Hepatocyte (in vitro differentiated cells): ENCODE data around the gene LRRC3B. TPM values are rescaled to one million over a fixed set of nuclear protein-coding genes. Genes with fewer than 3 reads are reported as not detected.

Source experiments
- DNase-seq: peaks from one replicate; pipeline ENCODE4 v3.0.0-alpha.2; 2016; ENCODE audit warnings: low spot score
- H2AFZ ChIP-seq: fragments of 200-600 bp; sonication (generic); 2 replicates; pipeline ENCODE4 v1.6.0; 2016; ENCODE audit warnings: antibody characterized with exemption, mild to moderate bottlenecking
- H3K27ac ChIP-seq: fragments of 200-600 bp; sonication (generic); 2 replicates; pipeline ENCODE4 v1.5.1; 2016; ENCODE audit warnings: mild to moderate bottlenecking
- H3K27me3 ChIP-seq: fragments of 200-600 bp; sonication (generic); 2 replicates; pipeline ENCODE4 v1.6.1; 2016
- H3K36me3 ChIP-seq: fragments of 200-600 bp; sonication (generic); replicated peaks from 2 replicates; pipeline ENCODE4 v1.5.1; 2016; ENCODE audit warnings: low read depth; ENCODE audit not compliant: insufficient read depth
- H3K4me1 ChIP-seq: fragments of 200-600 bp; sonication (generic); 2 replicates; pipeline ENCODE4 v1.5.1; 2016; ENCODE audit warnings: mild to moderate bottlenecking, moderate library complexity; ENCODE audit not compliant: insufficient read depth
- H3K4me2 ChIP-seq: fragments of 200-600 bp; sonication (generic); 2 replicates; pipeline ENCODE4 v1.6.0; 2016
- H3K4me3 ChIP-seq: fragments of 200-600 bp; sonication (generic); 2 replicates; pipeline ENCODE4 v1.5.1; 2016; ENCODE audit warnings: mild to moderate bottlenecking
- H3K79me2 ChIP-seq: fragments of 200-600 bp; sonication (generic); 2 replicates; pipeline ENCODE4 v1.6.0; 2017; ENCODE audit warnings: mild to moderate bottlenecking
- H3K9me2 ChIP-seq: fragments of 200-600 bp; sonication (generic); replicated peaks from 2 replicates; pipeline ENCODE4 v1.6.0; 2017; ENCODE audit warnings: mild to moderate bottlenecking; ENCODE audit not compliant: insufficient read depth
- H3K9me3 ChIP-seq: fragments of 200-600 bp; sonication (generic); 2 replicates; pipeline ENCODE4 v1.5.1; 2016; ENCODE audit warnings: low read depth, mild to moderate bottlenecking
- H4K20me1 ChIP-seq: fragments of 200-600 bp; sonication (generic); 2 replicates; pipeline ENCODE4 v1.6.0; 2016; ENCODE audit warnings: mild to moderate bottlenecking; ENCODE audit not compliant: insufficient read depth, poor library complexity, severe bottlenecking
- CTCF ChIP-seq: fragments of 200-600 bp; sonication (generic); IDR thresholded peaks from 2 replicates; pipeline ENCODE4 v1.5.1; 2016; ENCODE audit warnings: antibody characterized with exemption, mild to moderate bottlenecking; ENCODE audit not compliant: poor library complexity
- EZH2 ChIP-seq: fragments of 200-600 bp; sonication (generic); IDR thresholded peaks from 2 replicates; pipeline ENCODE4 v1.6.1; 2016; ENCODE audit warnings: antibody characterized with exemption, mild to moderate bottlenecking, borderline replicate concordance
- EZH2phosphoT487 ChIP-seq: fragments of 200-600 bp; sonication (generic); IDR thresholded peaks from one replicate; pipeline ENCODE4 v1.6.1; 2018; ENCODE audit warnings: antibody characterized with exemption, mild to moderate bottlenecking, low read depth, moderate library complexity; ENCODE audit not compliant: unreplicated experiment, severe bottlenecking
- WGBS: methylation state at CpG from one replicate; pipeline ENCODE4 v1.1.6; 2016; ENCODE audit warnings: low lambda C conversion rate; ENCODE audit errors: missing lambda C conversion rate; 5-methylcytosine and 5-hydroxymethylcytosine counted together
- polyA plus RNA-seq: library from polyadenylated mRNA; unstranded; fragments of >200 nt; fragmentation: Nextera tagmentation; extraction: Ambion mirVana; gene quantifications from 2 replicates; pipeline ENCODE4 v1.2.1, GENCODE V29; 2016
- total RNA-seq: library from RNA; depleted of rRNA; stranded (reverse); fragments of >200 nt; gene quantifications from 2 replicates; pipeline ENCODE4 v1.2.3, GENCODE V29; 2014

Gene LRRC3B
- total RNA-seq (2.7 and 5.9 TPM in 2 replicates), polyA plus RNA-seq (1.2 and 1.7 TPM in 2 replicates)

DNA sequence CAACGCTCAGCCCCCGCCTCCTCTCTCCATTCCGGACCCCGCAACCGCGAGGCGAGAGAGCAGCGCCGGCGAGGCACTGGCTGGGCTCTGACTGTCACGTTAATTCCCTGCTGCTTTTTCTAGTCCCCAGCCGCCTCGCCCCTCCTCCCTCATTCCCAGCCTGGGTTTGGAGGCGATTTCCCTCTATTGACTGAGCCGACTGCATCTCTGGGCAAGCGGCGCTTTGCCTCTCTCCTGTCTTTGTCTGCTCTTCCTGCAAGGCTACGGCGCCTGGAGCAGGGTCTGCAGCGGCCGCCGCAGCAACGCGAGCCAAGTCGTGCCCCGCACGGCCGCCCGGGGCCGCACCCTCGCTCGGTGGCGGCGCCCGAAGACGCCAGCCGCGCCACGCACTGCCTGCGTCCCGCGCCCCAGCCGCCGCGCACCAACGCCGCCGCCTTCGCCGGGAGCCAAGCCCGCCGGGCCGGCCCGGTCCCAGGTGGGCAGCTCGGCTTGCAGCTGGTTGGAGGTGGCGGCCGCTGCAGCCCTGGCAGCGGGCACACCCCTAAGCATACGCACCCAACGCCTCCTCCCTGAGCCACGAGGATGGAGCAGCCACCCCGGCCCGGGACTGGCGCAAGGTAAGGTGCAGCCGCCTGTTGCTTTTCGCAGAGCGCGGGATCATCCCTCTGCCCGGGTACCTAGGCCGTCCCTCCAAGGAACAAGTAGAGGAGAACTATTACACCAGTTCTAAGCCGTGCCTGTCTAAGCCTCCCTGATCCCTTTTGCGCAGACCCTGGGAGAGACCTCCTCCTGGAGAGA lies at the start of gene LRRC3B:
TSS of gene LRRC3B (plus strand) at position 152 of the 798 bp plus-strand sequence. CDS start 86,901 bp downstream, outside the sequence.
- 2% methylated on average over 72 of the region's 72 CpGs for WGBS
- Histone ChIP-seq H3K4me3 (peak within 1 kb of the TSS; percentile 30), H3K9me3 (no peaks in the 10 kb centered on the region), H4K20me1 (no peaks in the 10 kb centered on the region), H3K79me2 (no peaks in the 10 kb centered on the region), H3K4me2 (peak within 1 kb of the TSS; percentile 92), H3K36me3 (no peaks in the 10 kb centered on the region), H3K27me3 (peaks cover 54% of the 10 kb centered on the region), H2AFZ (peak within 1 kb of the TSS; percentile 65), H3K4me1 (peaks cover 7% of the 10 kb centered on the region), H3K9me2 (no peaks in the 10 kb centered on the region), H3K27ac (peak within 1 kb of the TSS; percentile 2)
- peak; percentile 12 for TF ChIP-seq EZH2
- no peak for TF ChIP-seq CTCF
- DNase-seq = peak; percentile 37

GRCh38 chr3:26574766-26575165 lies 47.8 kb upstream of the LRRC3B start:
- Histone ChIP-seq H3K4me1 (no peaks in the 10 kb centered on the region), H3K79me2 (no peaks in the 10 kb centered on the region), H4K20me1 (no peaks in the 10 kb centered on the region), H3K36me3 (no peaks in the 10 kb centered on the region), H3K9me2 (no peaks in the 10 kb centered on the region), H3K4me3 (no peak overlapping the region), H3K27ac (no peak overlapping the region), H2AFZ (no peak overlapping the region), H3K27me3 (no peaks in the 10 kb centered on the region), H3K9me3 (no peaks in the 10 kb centered on the region), H3K4me2 (no peak overlapping the region)
- TF ChIP-seq EZH2phosphoT487 = no peak
- no peak for TF ChIP-seq EZH2
- no peak for TF ChIP-seq CTCF
- DNase-seq = no peak

GRCh38 chr3:26579116-26579515 lies 43.5 kb upstream of the LRRC3B start:
- Histone ChIP-seq H3K27ac (no peak overlapping the region), H4K20me1 (no peaks in the 10 kb centered on the region), H3K4me3 (no peak overlapping the region), H3K36me3 (no peaks in the 10 kb centered on the region), H3K9me2 (no peaks in the 10 kb centered on the region), H3K9me3 (no peaks in the 10 kb centered on the region), H3K27me3 (no peaks in the 10 kb centered on the region), H3K4me2 (no peak overlapping the region), H2AFZ (no peak overlapping the region), H3K4me1 (no peaks in the 10 kb centered on the region), H3K79me2 (no peaks in the 10 kb centered on the region)
- DNase-seq = no peak
- TF ChIP-seq EZH2phosphoT487 (no peak), EZH2 (no peak), CTCF (no peak)
- WGBS = 45% methylated on average over 1 of the region's 1 CpG
